Suprapubic skin (tissue), 4 donors: Measurements from ENCODE around the gene LARP4B.

ENCODE experiments used
- CTCF ChIP-seq, 2 donors: fragments of 200-600 bp in 1 of 2; fragments of 450-650 bp in 1 of 2; sonication (generic) in 1 of 2; IDR thresholded peaks; one replicate each; pipeline ENCODE4 v1.5.1; 2016 to 2019; ENCODE audit warnings: antibody characterized with exemption in 2 of 2, mild to moderate bottlenecking in 1 of 2, moderate library complexity in 1 of 2
- POLR2A ChIP-seq, 2 donors: fragments of 450-650 bp; IDR thresholded peaks; one replicate each; pipeline ENCODE4 v1.6.1; 2017; ENCODE audit warnings: antibody characterized with exemption in 2 of 2, mild to moderate bottlenecking in 2 of 2, moderate library complexity in 2 of 2
- POLR2AphosphoS5 ChIP-seq, 3 donors: sonication (generic); formaldehyde crosslinking; IDR thresholded peaks; one replicate each; pipeline ENCODE4 v1.6.1; 2017; ENCODE audit warnings: antibody characterized with exemption in 3 of 3

GRCh38 chr10:824946-825345 lies 106.6 kb downstream of the LARP4B start:
- TF ChIP-seq CTCF (IDR thresholded peaks at IDR 0.05): no peak
- TF ChIP-seq POLR2A (IDR thresholded peaks at IDR 0.05): no peak
- no peak for TF ChIP-seq POLR2AphosphoS5 (IDR thresholded peaks at IDR 0.05)
